GM23338 (cell line): ENCODE measurements around the gene MLH1. TPM values are rescaled to one million over a fixed set of nuclear protein-coding genes. Genes with fewer than 3 reads are reported as not detected.

Experiments
- ATAC-seq: fragments of 200-7000 bp; cut with Tn5 transposase; 3 replicates; pipeline ENCODE4 v1.9.1; 2020
- DNase-seq: peaks from one replicate; pipeline ENCODE4 v3.0.0-alpha.2; 2015; ENCODE audit warnings: low spot score
- H2AFZ ChIP-seq: fragments of 200-600 bp; sonication (generic); 2 replicates; pipeline ENCODE4 v1.8.0; 2016; ENCODE audit warnings: antibody characterized with exemption, mild to moderate bottlenecking, moderate library complexity
- H3F3A ChIP-seq: fragments of 200-600 bp; sonication (generic); replicated peaks from 2 replicates; pipeline ENCODE4 v1.8.0; 2017; ENCODE audit warnings: antibody characterized with exemption, mixed run types, low read depth
- H3K27ac ChIP-seq: fragments of 200-600 bp; sonication (generic); 2 replicates; pipeline ENCODE4 v1.6.1; 2016; ENCODE audit warnings: low read depth
- H3K27me3 ChIP-seq: fragments of 200-600 bp; sonication (generic); 2 replicates; pipeline ENCODE4 v1.8.0; 2016; ENCODE audit warnings: mild to moderate bottlenecking, mixed run types, moderate library complexity; ENCODE audit not compliant: insufficient read depth
- H3K36me3 ChIP-seq: fragments of 200-600 bp; sonication (generic); 2 replicates; pipeline ENCODE4 v1.8.0; 2016; ENCODE audit warnings: mild to moderate bottlenecking; ENCODE audit not compliant: insufficient read depth
- H3K4me1 ChIP-seq: fragments of 200-600 bp; sonication (generic); 2 replicates; pipeline ENCODE4 v1.8.0; 2016; ENCODE audit warnings: mild to moderate bottlenecking, moderate library complexity; ENCODE audit not compliant: insufficient read depth
- H3K4me2 ChIP-seq: fragments of 200-600 bp; sonication (generic); 2 replicates; pipeline ENCODE4 v1.7.1; 2017; ENCODE audit warnings: mixed run types
- H3K4me3 ChIP-seq: fragments of 200-600 bp; sonication (generic); 2 replicates; pipeline ENCODE4 v1.6.1; 2016; ENCODE audit warnings: mixed run types
- H3K79me2 ChIP-seq: fragments of 200-600 bp; sonication (generic); replicated peaks from 2 replicates; pipeline ENCODE4 v1.8.0; 2017; ENCODE audit warnings: mild to moderate bottlenecking; ENCODE audit not compliant: insufficient read depth
- H3K9me2 ChIP-seq: fragments of 200-600 bp; sonication (generic); 2 replicates; pipeline ENCODE4 v1.8.0; 2017; ENCODE audit not compliant: insufficient read depth
- H4K20me1 ChIP-seq: fragments of 200-600 bp; sonication (generic); replicated peaks from 2 replicates; pipeline ENCODE4 v1.8.0; 2017; ENCODE audit warnings: mild to moderate bottlenecking; ENCODE audit not compliant: insufficient read depth
- H3K27ac Mint-ChIP-seq: 2 replicates; pipeline ENCODE4 v1.8.0; 2020; ENCODE audit warnings: inconsistent platforms, mild to moderate bottlenecking, moderate library complexity, mixed read lengths
- H3K27me3 Mint-ChIP-seq: 3 replicates; pipeline ENCODE4 v1.8.0; 2022; ENCODE audit warnings: low read depth, mild to moderate bottlenecking, moderate library complexity, mixed read lengths, inconsistent platforms; ENCODE audit not compliant: insufficient read depth, poor library complexity
- H3K36me3 Mint-ChIP-seq: 3 replicates; pipeline ENCODE4 v1.8.0; 2021; ENCODE audit warnings: low read depth, mild to moderate bottlenecking, inconsistent platforms, moderate library complexity, mixed read lengths
- H3K4me1 Mint-ChIP-seq: 3 replicates; pipeline ENCODE4 v1.8.0; 2020; ENCODE audit warnings: mild to moderate bottlenecking, inconsistent platforms, mixed read lengths
- H3K4me3 Mint-ChIP-seq: 3 replicates; pipeline ENCODE4 v1.8.0; 2021; ENCODE audit warnings: moderate library complexity, mild to moderate bottlenecking, inconsistent platforms, mixed read lengths
- H3K9me3 Mint-ChIP-seq: 3 replicates; pipeline ENCODE4 v1.8.0; 2020; ENCODE audit warnings: moderate library complexity, mild to moderate bottlenecking, inconsistent platforms, mixed read lengths
- EZH2 ChIP-seq: fragments of 200-600 bp; sonication (generic); IDR thresholded peaks from one replicate; pipeline ENCODE4 v1.8.0; 2017; ENCODE audit warnings: antibody characterized with exemption, mild to moderate bottlenecking, low read depth; ENCODE audit not compliant: unreplicated experiment
- EZH2phosphoT487 ChIP-seq: fragments of 200-600 bp; sonication (generic); IDR thresholded peaks from one replicate; pipeline ENCODE4 v1.8.1; 2018; ENCODE audit warnings: antibody characterized with exemption; ENCODE audit not compliant: unreplicated experiment
- JUNB ChIP-seq: IDR thresholded peaks from one replicate; pipeline ENCODE4 v1.6.1; 2016; ENCODE audit warnings: antibody characterized with exemption; ENCODE audit not compliant: unreplicated experiment
- NANOG ChIP-seq: IDR thresholded peaks from 2 replicates; pipeline ENCODE4 v1.6.1; 2016; ENCODE audit warnings: antibody characterized with exemption, borderline replicate concordance
- POLR2AphosphoS5 ChIP-seq: IDR thresholded peaks from 2 replicates; pipeline ENCODE4 v1.6.1; 2016; ENCODE audit warnings: antibody characterized with exemption, low read depth
- STAT1 ChIP-seq: IDR thresholded peaks from one replicate; pipeline ENCODE4 v1.6.1; 2016; ENCODE audit warnings: antibody characterized with exemption; ENCODE audit not compliant: unreplicated experiment
- ZNF114 ChIP-seq: fragments of 250-450 bp; sonication (Bioruptor Pico); IDR thresholded peaks from 2 replicates; pipeline ENCODE4 v1.5.0; 2020; ENCODE audit warnings: mild to moderate bottlenecking, moderate library complexity
- ZNF462 ChIP-seq: fragments of 250-450 bp; sonication (Bioruptor Pico); IDR thresholded peaks from 2 replicates; pipeline ENCODE4 v1.5.0; 2020; ENCODE audit warnings: mild to moderate bottlenecking, moderate library complexity
- polyA plus RNA-seq: library from polyadenylated mRNA; unstranded; fragments of >200 nt; fragmentation: Nextera tagmentation; extraction: Ambion mirVana; gene quantifications from 2 replicates; pipeline ENCODE4 v1.2.1, GENCODE V29; 2016
- total RNA-seq: library from RNA; depleted of rRNA; stranded (reverse); fragments of >200 nt; shearing (Covaris generic); gene quantifications from 2 replicates; pipeline ENCODE4 v1.2.3, GENCODE V29; 2014
- TF ChIP-seq, protein P1 (sequence below): IDR thresholded peaks from one replicate; pipeline ENCODE4 v1.6.1; 2018; ENCODE audit warnings: antibody characterized with exemption; ENCODE audit not compliant: unreplicated experiment
- TF ChIP-seq, protein P2 (sequence below): IDR thresholded peaks from 2 replicates; pipeline ENCODE4 v1.6.1; 2016; ENCODE audit warnings: antibody characterized with exemption
- TF ChIP-seq, protein P3 (sequence below), 2 experiments: fragments of 200-600 bp in 1 of 2; sonication (generic) in 1 of 2; conservative IDR thresholded peaks; 2 replicates each; pipeline versions ENCODE4 v1.5.1 to v1.6.1; 2016 to 2017; ENCODE audit warnings: antibody characterized with exemption in 2 of 2, low read depth in 2 of 2, mild to moderate bottlenecking in 2 of 2, moderate library complexity in 1 of 2

Gene MLH1
- total and polyA plus RNA-seq, 2 experiments from 2014 or later, result 31.7 to 58.0 TPM

DNA sequence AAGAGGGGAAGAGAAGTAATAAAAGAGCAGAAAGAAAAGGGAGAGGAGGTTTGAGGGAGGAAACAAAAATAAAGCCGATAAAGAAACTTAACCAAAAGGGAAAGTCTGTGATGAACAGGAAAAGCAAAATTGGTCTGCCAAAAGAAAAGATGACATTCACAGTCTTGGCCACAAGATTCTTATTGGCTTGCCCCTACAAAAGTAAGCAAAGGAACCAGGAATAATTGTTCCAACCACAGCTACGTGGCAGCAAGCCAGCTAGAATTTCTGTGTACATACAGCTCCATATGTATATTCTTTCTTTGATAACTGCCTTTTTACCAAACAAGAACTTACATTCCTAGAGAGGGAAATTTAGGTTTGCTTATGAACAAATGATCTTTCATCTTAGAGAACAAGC lies 79.6 kb downstream of the MLH1 start:
- no peaks in the 10 kb centered on the region for H3K27me3 Mint-ChIP-seq
- H3F3A ChIP-seq, result no peaks in the 10 kb centered on the region
- TF ChIP-seq, protein P1, sequence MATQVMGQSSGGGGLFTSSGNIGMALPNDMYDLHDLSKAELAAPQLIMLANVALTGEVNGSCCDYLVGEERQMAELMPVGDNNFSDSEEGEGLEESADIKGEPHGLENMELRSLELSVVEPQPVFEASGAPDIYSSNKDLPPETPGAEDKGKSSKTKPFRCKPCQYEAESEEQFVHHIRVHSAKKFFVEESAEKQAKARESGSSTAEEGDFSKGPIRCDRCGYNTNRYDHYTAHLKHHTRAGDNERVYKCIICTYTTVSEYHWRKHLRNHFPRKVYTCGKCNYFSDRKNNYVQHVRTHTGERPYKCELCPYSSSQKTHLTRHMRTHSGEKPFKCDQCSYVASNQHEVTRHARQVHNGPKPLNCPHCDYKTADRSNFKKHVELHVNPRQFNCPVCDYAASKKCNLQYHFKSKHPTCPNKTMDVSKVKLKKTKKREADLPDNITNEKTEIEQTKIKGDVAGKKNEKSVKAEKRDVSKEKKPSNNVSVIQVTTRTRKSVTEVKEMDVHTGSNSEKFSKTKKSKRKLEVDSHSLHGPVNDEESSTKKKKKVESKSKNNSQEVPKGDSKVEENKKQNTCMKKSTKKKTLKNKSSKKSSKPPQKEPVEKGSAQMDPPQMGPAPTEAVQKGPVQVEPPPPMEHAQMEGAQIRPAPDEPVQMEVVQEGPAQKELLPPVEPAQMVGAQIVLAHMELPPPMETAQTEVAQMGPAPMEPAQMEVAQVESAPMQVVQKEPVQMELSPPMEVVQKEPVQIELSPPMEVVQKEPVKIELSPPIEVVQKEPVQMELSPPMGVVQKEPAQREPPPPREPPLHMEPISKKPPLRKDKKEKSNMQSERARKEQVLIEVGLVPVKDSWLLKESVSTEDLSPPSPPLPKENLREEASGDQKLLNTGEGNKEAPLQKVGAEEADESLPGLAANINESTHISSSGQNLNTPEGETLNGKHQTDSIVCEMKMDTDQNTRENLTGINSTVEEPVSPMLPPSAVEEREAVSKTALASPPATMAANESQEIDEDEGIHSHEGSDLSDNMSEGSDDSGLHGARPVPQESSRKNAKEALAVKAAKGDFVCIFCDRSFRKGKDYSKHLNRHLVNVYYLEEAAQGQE, result no peak
- TF ChIP-seq ZNF114 (CRISPR knock-in tag) (no peak), STAT1 (no peak), EZH2phosphoT487 (no peak), EZH2 (no peak), POLR2AphosphoS5 (no peak), NANOG (no peak), JUNB (no peak)
- TF ChIP-seq, protein P2, sequence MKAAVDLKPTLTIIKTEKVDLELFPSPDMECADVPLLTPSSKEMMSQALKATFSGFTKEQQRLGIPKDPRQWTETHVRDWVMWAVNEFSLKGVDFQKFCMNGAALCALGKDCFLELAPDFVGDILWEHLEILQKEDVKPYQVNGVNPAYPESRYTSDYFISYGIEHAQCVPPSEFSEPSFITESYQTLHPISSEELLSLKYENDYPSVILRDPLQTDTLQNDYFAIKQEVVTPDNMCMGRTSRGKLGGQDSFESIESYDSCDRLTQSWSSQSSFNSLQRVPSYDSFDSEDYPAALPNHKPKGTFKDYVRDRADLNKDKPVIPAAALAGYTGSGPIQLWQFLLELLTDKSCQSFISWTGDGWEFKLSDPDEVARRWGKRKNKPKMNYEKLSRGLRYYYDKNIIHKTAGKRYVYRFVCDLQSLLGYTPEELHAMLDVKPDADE, result no peak
- TF ChIP-seq, protein P3, sequence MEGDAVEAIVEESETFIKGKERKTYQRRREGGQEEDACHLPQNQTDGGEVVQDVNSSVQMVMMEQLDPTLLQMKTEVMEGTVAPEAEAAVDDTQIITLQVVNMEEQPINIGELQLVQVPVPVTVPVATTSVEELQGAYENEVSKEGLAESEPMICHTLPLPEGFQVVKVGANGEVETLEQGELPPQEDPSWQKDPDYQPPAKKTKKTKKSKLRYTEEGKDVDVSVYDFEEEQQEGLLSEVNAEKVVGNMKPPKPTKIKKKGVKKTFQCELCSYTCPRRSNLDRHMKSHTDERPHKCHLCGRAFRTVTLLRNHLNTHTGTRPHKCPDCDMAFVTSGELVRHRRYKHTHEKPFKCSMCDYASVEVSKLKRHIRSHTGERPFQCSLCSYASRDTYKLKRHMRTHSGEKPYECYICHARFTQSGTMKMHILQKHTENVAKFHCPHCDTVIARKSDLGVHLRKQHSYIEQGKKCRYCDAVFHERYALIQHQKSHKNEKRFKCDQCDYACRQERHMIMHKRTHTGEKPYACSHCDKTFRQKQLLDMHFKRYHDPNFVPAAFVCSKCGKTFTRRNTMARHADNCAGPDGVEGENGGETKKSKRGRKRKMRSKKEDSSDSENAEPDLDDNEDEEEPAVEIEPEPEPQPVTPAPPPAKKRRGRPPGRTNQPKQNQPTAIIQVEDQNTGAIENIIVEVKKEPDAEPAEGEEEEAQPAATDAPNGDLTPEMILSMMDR (conservative IDR thresholded peaks at IDR 0.05; ENCODE audit: low read depth in 2 of 2), result no peak
- ATAC-seq (no peak), DNase-seq (no peak)
- H3K27ac Mint-ChIP-seq, result no peak overlapping the region
- H3K4me3 Mint-ChIP-seq, result no peak overlapping the region
- no peak overlapping the region for H3K4me2 ChIP-seq
- no peaks in the 10 kb centered on the region for H3K4me1 Mint-ChIP-seq
- no peak overlapping the region for H3K27ac ChIP-seq
- H3K27me3 ChIP-seq, result no peaks in the 10 kb centered on the region
- H3K36me3 Mint-ChIP-seq, result peaks cover 5% of the 10 kb centered on the region; the same call in 1 of the 3 replicates
- no peak overlapping the region for H2AFZ ChIP-seq
- H3K36me3 ChIP-seq, result no peaks in the 10 kb centered on the region
- H3K79me2 ChIP-seq, result no peaks in the 10 kb centered on the region
- no peaks in the 10 kb centered on the region for H3K9me2 ChIP-seq
- no peaks in the 10 kb centered on the region for H3K9me3 Mint-ChIP-seq
- no peaks in the 10 kb centered on the region for H3K4me1 ChIP-seq
- H4K20me1 ChIP-seq, result no peaks in the 10 kb centered on the region
- no peak overlapping the region for H3K4me3 ChIP-seq

- no peak overlapping the region for H3K27ac Mint-ChIP-seq
- no peaks in the 10 kb centered on the region for H4K20me1 ChIP-seq
- no peak for TF ChIP-seq ZNF462 (CRISPR knock-in tag)
Observed at GRCh38 chr3:37074178-37074577, 80.9 kb downstream of the MLH1 start.

More at GRCh38 chr3:37074178-37074577, 80.9 kb downstream of the MLH1 start:
- Mint-ChIP-seq H3K4me1 (no peaks in the 10 kb centered on the region), H3K4me3 (no peak overlapping the region), H3K36me3 (peaks cover 5% of the 10 kb centered on the region; the same call in 1 of the 3 replicates), H3K9me3 (no peaks in the 10 kb centered on the region), H3K27me3 (no peaks in the 10 kb centered on the region)
- Histone ChIP-seq H3K4me3 (no peak overlapping the region), H3F3A (no peaks in the 10 kb centered on the region), H3K36me3 (no peaks in the 10 kb centered on the region), H2AFZ (no peak overlapping the region), H3K79me2 (no peaks in the 10 kb centered on the region), H3K9me2 (no peaks in the 10 kb centered on the region), H3K4me1 (no peaks in the 10 kb centered on the region), H3K27me3 (no peaks in the 10 kb centered on the region), H3K27ac (no peak overlapping the region), H3K4me2 (no peak overlapping the region)
- ATAC-seq (no peak), DNase-seq (no peak)
